Thyroid gland (tissue), 4 donors: ENCODE results near the gene C15orf61. TPM values are rescaled to one million over a fixed set of nuclear protein-coding genes. Genes with fewer than 3 reads are reported as not detected.

Experiments
- DNase-seq, 2 donors: peaks; one replicate each; pipeline ENCODE4 v3.0.0-alpha.2; 2019
- H3K27ac ChIP-seq, 3 donors: fragments of 200-600 bp; sonication (generic); 1 replicate in 2 of 3; 2 replicates in 1 of 3; pipeline ENCODE4 v1.5.1; 2016 to 2019; ENCODE audit warnings: mild to moderate bottlenecking in 1 of 3, moderate library complexity in 1 of 3
- H3K27me3 ChIP-seq: fragments of 200-600 bp; sonication (generic); one replicate; pipeline ENCODE4 v1.5.1; 2019
- H3K36me3 ChIP-seq, 2 donors: fragments of 200-600 bp; sonication (generic); one replicate each; pipeline ENCODE4 v1.5.1; 2016 to 2019
- H3K4me1 ChIP-seq, 2 donors: fragments of 200-600 bp; sonication (generic); one replicate each; pipeline ENCODE4 v1.5.1; 2017 to 2019
- H3K4me3 ChIP-seq, 3 donors: fragments of 200-600 bp; sonication (generic); replicated peaks in 1 of 3; 1 replicate in 2 of 3; 2 replicates in 1 of 3; pipeline ENCODE4 v1.5.1; 2016; ENCODE audit warnings: mild to moderate bottlenecking in 1 of 3
- H3K9me3 ChIP-seq: fragments of 200-600 bp; sonication (generic); one replicate; pipeline ENCODE4 v1.5.1; 2017
- POLR2A ChIP-seq, 2 donors: fragments of 450-650 bp; IDR thresholded peaks; one replicate each; pipeline ENCODE4 v1.6.1; 2017; ENCODE audit warnings: antibody characterized with exemption in 2 of 2, mild to moderate bottlenecking in 2 of 2, moderate library complexity in 1 of 2
- whole genome bisulfite sequencing, 2 donors: methylation state at CpG; one replicate each; pipeline ENCODE4 v1.1.5; 2017; 5-methylcytosine and 5-hydroxymethylcytosine counted together
- intact Hi-C: fragments of 100-400 bp; cut with DNase I; formaldehyde crosslinking; loops from one replicate; pipeline ENCODE4 v1.15.1; 2023
- total RNA-seq, 4 donors: library from RNA; depleted of rRNA; stranded (reverse); fragments of >200 nt; gene quantifications; one replicate each; pipeline ENCODE4 v1.2.3, GENCODE V29; 2016
- TF ChIP-seq, protein P1 (sequence below), 6 experiments: fragments of 200-600 bp in 3 of 6; fragments of 450-650 bp in 3 of 6; sonication (generic) in 3 of 6; IDR thresholded peaks; one replicate each; pipeline ENCODE4 v1.5.1; 2016 to 2019; ENCODE audit warnings: antibody characterized with exemption in 6 of 6, mild to moderate bottlenecking in 2 of 6, inconsistent platforms in 1 of 6, moderate library complexity in 1 of 6

Gene C15orf61
- total RNA-seq, 4 donors from 2014 or later, result 2.8 to 14.9 (median 7.9) TPM

- H3K4me1 ChIP-seq, result peaks cover 3 to 8% of the 10 kb centered on the region in 2 donors
- H3K9me3 ChIP-seq, result no peaks in the 10 kb centered on the region
- H3K36me3 ChIP-seq, result no peaks in the 10 kb centered on the region
- H3K4me3 ChIP-seq, result no peak overlapping the region
- no peak for TF ChIP-seq POLR2A (IDR thresholded peaks at IDR 0.05)
- TF ChIP-seq, protein P1, sequence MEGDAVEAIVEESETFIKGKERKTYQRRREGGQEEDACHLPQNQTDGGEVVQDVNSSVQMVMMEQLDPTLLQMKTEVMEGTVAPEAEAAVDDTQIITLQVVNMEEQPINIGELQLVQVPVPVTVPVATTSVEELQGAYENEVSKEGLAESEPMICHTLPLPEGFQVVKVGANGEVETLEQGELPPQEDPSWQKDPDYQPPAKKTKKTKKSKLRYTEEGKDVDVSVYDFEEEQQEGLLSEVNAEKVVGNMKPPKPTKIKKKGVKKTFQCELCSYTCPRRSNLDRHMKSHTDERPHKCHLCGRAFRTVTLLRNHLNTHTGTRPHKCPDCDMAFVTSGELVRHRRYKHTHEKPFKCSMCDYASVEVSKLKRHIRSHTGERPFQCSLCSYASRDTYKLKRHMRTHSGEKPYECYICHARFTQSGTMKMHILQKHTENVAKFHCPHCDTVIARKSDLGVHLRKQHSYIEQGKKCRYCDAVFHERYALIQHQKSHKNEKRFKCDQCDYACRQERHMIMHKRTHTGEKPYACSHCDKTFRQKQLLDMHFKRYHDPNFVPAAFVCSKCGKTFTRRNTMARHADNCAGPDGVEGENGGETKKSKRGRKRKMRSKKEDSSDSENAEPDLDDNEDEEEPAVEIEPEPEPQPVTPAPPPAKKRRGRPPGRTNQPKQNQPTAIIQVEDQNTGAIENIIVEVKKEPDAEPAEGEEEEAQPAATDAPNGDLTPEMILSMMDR (IDR thresholded peaks at IDR 0.05), result no peak
- no peak overlapping the region for H3K27ac ChIP-seq
- 95 to 96% methylated on average over 4 of the region's 4 CpGs for WGBS, 2 donors
- DNase-seq, result no peak
- intact Hi-C loops, result no loop called here
- no peaks in the 10 kb centered on the region for H3K27me3 ChIP-seq
Measured at GRCh38 chr15:67570875-67571647, 50.1 kb downstream of the C15orf61 start.

- Histone ChIP-seq H3K4me1 (peaks cover 3 to 8% of the 10 kb centered on the region in 2 donors), H3K4me3 (no peak overlapping the region), H3K27ac (no peak overlapping the region), H3K9me3 (no peaks in the 10 kb centered on the region), H3K27me3 (no peaks in the 10 kb centered on the region), H3K36me3 (no peaks in the 10 kb centered on the region)
- WGBS, 2 donors, result 96 to 98% methylated on average over 5 of the region's 5 CpGs
- no peak for TF ChIP-seq POLR2A (IDR thresholded peaks at IDR 0.05)
- TF ChIP-seq, protein P1 (IDR thresholded peaks at IDR 0.05), result no peak
- no peak for DNase-seq
- intact Hi-C loops, result no loop called here
Measured at GRCh38 chr15:67571648-67572415, 50.9 kb downstream of the C15orf61 start.

- intact Hi-C loops, result no loop called here
- no peak for TF ChIP-seq POLR2A (IDR thresholded peaks at IDR 0.05)
- TF ChIP-seq, protein P1 (IDR thresholded peaks at IDR 0.05), result no peak
- 95 to 100% methylated on average over 3 of the region's 3 CpGs for WGBS, 2 donors
- no peak for DNase-seq
- Histone ChIP-seq H3K27me3 (no peaks in the 10 kb centered on the region), H3K4me3 (no peak overlapping the region), H3K27ac (no peak overlapping the region), H3K9me3 (no peaks in the 10 kb centered on the region), H3K4me1 (peaks cover 3 to 8% of the 10 kb centered on the region in 2 donors), H3K36me3 (no peaks in the 10 kb centered on the region)
Measured at GRCh38 chr15:67573194-67573593, 52.3 kb downstream of the C15orf61 start.

DNA sequence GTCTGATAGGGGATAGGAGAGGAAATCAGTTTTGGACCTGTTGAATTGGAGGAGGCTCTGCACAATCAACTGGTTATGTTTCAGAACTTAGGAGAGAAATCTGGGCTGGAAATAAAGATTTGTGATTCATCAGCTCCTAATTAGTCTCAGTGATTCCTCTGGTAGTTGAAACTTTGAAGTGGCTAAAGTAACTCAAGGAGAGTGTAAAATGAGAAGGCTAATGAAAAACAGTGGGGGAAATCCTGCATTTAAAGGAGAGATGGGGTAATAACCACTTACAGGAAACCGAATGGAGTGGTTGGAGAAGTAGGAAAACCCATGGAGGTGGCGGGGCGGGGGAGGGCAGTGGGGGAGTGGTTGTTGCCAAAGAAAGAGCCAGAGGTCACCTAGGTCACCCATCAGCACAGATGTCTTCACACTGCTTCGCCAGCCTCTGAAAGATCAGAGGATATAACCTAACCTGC lies 54.1 kb downstream of the C15orf61 start:
- Histone ChIP-seq H3K4me1 (no peaks in the 10 kb centered on the region), H3K4me3 (no peak overlapping the region), H3K36me3 (no peaks in the 10 kb centered on the region), H3K27me3 (no peaks in the 10 kb centered on the region), H3K9me3 (no peaks in the 10 kb centered on the region), H3K27ac (no peak overlapping the region)
- intact Hi-C loops, result no loop called here
- DNase-seq, result no peak
- TF ChIP-seq POLR2A (IDR thresholded peaks at IDR 0.05), result no peak
- TF ChIP-seq, protein P1 (IDR thresholded peaks at IDR 0.05), result no peak
- 84 to 88% methylated on average over 4 of the region's 4 CpGs for WGBS, 2 donors
